ENCODE results near the gene CMSS1.

GRCh38 chr3:100120012-100120411 is 302.4 kb downstream of the CMSS1 start:
- no peak for TF ChIP-seq CTCF (IDR thresholded peaks at IDR 0.05)
- TF ChIP-seq POLR2A (IDR thresholded peaks at IDR 0.05): no peak

All from uterus (tissue), 2 donors.